Spleen (tissue), 11 donors: ENCODE data around the gene ORMDL1. TPM values are rescaled to one million over a fixed set of nuclear protein-coding genes. Genes with fewer than 3 reads are reported as not detected.

Source experiments
- DNase-seq: peaks from one replicate; pipeline ENCODE4 v3.0.0-alpha.2; 2020
- H3K27ac ChIP-seq, 8 donors: fragments of 200-600 bp; sonication (generic) in 7 of 8; 1 replicate in 4 of 8; 2 replicates in 4 of 8; pipeline versions ENCODE4 v1.5.0 to v1.8.0; 2016 to 2021; ENCODE audit warnings: inconsistent platforms in 4 of 8, mild to moderate bottlenecking in 4 of 8, moderate library complexity in 1 of 8
- H3K27me3 ChIP-seq, 7 donors: fragments of 200-600 bp; sonication (generic) in 6 of 7; replicated peaks in 1 of 7; 1 replicate in 4 of 7; 2 replicates in 3 of 7; pipeline versions ENCODE4 v1.5.0 to v1.8.0; 2016 to 2021; ENCODE audit warnings: inconsistent platforms in 3 of 7, mild to moderate bottlenecking in 1 of 7
- H3K36me3 ChIP-seq, 6 donors: fragments of 200-600 bp; sonication (generic) in 5 of 6; 1 replicate in 4 of 6; 2 replicates in 2 of 6; pipeline versions ENCODE4 v1.5.0 to v1.8.0; 2016 to 2021; ENCODE audit warnings: inconsistent platforms in 2 of 6
- H3K4me1 ChIP-seq, 6 donors: fragments of 200-600 bp; sonication (generic) in 5 of 6; 1 replicate in 3 of 6; 2 replicates in 3 of 6; pipeline versions ENCODE4 v1.5.0 to v1.8.0; 2016 to 2021; ENCODE audit warnings: inconsistent platforms in 3 of 6
- H3K4me3 ChIP-seq, 8 donors: fragments of 200-600 bp; sonication (generic) in 7 of 8; 1 replicate in 4 of 8; 2 replicates in 4 of 8; pipeline versions ENCODE4 v1.5.0 to v1.8.0; 2016 to 2021; ENCODE audit warnings: inconsistent platforms in 4 of 8, mild to moderate bottlenecking in 4 of 8, moderate library complexity in 2 of 8
- H3K9me3 ChIP-seq, 8 donors: fragments of 200-600 bp; sonication (generic) in 7 of 8; 1 replicate in 4 of 8; 2 replicates in 4 of 8; pipeline versions ENCODE4 v1.5.0 to v1.8.0; 2016 to 2021; ENCODE audit warnings: inconsistent platforms in 4 of 8
- CTCF ChIP-seq, 11 experiments: fragments of 200-600 bp in 7 of 11; fragments of 450-650 bp in 4 of 11; sonication (generic) in 4 of 11; IDR thresholded peaks in 8 of 11; conservative IDR thresholded peaks in 3 of 11; 1 replicate in 7 of 11; 2 replicates in 4 of 11; pipeline versions ENCODE4 v1.4.0 to v1.8.0; 2016 to 2021; ENCODE audit warnings: antibody characterized with exemption in 11 of 11, inconsistent platforms in 4 of 11, mild to moderate bottlenecking in 1 of 11
- POLR2A ChIP-seq, 3 donors: fragments of 450-650 bp; IDR thresholded peaks; one replicate each; pipeline ENCODE4 v1.5.1; 2017; ENCODE audit warnings: antibody characterized with exemption in 3 of 3, mild to moderate bottlenecking in 1 of 3
- POLR2AphosphoS5 ChIP-seq, 3 donors: sonication (generic); formaldehyde crosslinking; IDR thresholded peaks; one replicate each; pipeline ENCODE4 v1.5.1; 2017; ENCODE audit warnings: antibody characterized with exemption in 3 of 3
- WGBS, 5 donors: extraction: QIAGEN DNeasy Blood & Tissue Kit in 3 of 5; methylation state at CpG; one replicate each; pipeline versions ENCODE4 v1.1.5 to v1.1.7; 2013 to 2018; 5-methylcytosine and 5-hydroxymethylcytosine counted together
- intact Hi-C: fragments of 100-400 bp; cut with DNase I; formaldehyde crosslinking; loops from one replicate; pipeline ENCODE4 v1.15.0; 2023; ENCODE audit warnings: low total_unique reads
- polyA plus RNA-seq, 3 donors: library from polyadenylated mRNA; stranded (reverse); fragments of 200-250 nt; gene quantifications; one replicate each; pipeline ENCODE4 v1.2.1, GENCODE V29; 2013
- total RNA-seq, 7 donors: library from RNA; depleted of rRNA in 3 of 7; stranded (reverse); fragments of >200 nt in 3 of 7; fragmentation: NEBNext Ultra II Directional in 4 of 7; extraction: Animal tissue kit (Norgen Biotek cat#: 25700) in 4 of 7; gene quantifications; one replicate each; pipeline versions ENCODE4 v1.1.0 to v1.2.1, GENCODE V29; 2016 to 2021
- donor health status: healthy with polysubstance abuse.
- donor health status: DM: no; HTN: no; CAD: no; lungs with moderate emphysema.
- donor health status: DM: no; HTN: no; CAD: no.
- donor health status: Bipolar disorder and iron deficiency.
- donor health status: healthy.
- donor health status: DM: no; HTN: no; CAD: no.
- donor health status: DM: yes; HTN: yes; CAD: no.

Gene ORMDL1
- total and polyA plus RNA-seq, 10 donors = 61.9 to 276 (median 139) TPM

- no peak for DNase-seq
- intact Hi-C loops = no loop called here
- H3K27ac ChIP-seq = no peak overlapping the region
- H3K9me3 ChIP-seq = no peaks in the 10 kb centered on the region
- TF ChIP-seq CTCF (IDR thresholded peaks at IDR 0.05 in 8 of 11, conservative IDR thresholded peaks at IDR 0.05 in 3 of 11) = no peak
- no peak for TF ChIP-seq POLR2AphosphoS5 (IDR thresholded peaks at IDR 0.05)
- TF ChIP-seq POLR2A (IDR thresholded peaks at IDR 0.05) = no peak
- WGBS, 5 donors = 92 to 100% (median 97%) methylated on average over 1 of the region's 1 CpG
- peaks cover 0 to 18% (median 0%) of the 10 kb centered on the region in 6 donors for H3K4me1 ChIP-seq
- no peaks in the 10 kb centered on the region for H3K27me3 ChIP-seq
- H3K36me3 ChIP-seq = peaks cover 0 to 100% (median 70%) of the 10 kb centered on the region in 6 donors
- H3K4me3 ChIP-seq = no peak overlapping the region
Observed at GRCh38 chr2:189772212-189772611, 11.9 kb downstream of the ORMDL1 start.

- TF ChIP-seq CTCF (IDR thresholded peaks at IDR 0.05 in 8 of 11, conservative IDR thresholded peaks at IDR 0.05 in 3 of 11) (no peak), POLR2A (IDR thresholded peaks at IDR 0.05) (no peak), POLR2AphosphoS5 (IDR thresholded peaks at IDR 0.05) (no peak)
- Histone ChIP-seq H3K27me3 (no peaks in the 10 kb centered on the region), H3K4me1 (peaks cover 0 to 12% (median 0%) of the 10 kb centered on the region in 6 donors), H3K4me3 (no peak overlapping the region), H3K27ac (no peak overlapping the region), H3K9me3 (no peaks in the 10 kb centered on the region), H3K36me3 (peaks cover 0 to 98% (median 62%) of the 10 kb centered on the region in 6 donors)
- DNase-seq = no peak
- WGBS, 5 donors = 68 to 78% (median 74%) methylated on average over 6 of the region's 6 CpGs
- intact Hi-C loops = no loop called here
Observed at GRCh38 chr2:189770590-189771322, 13.4 kb downstream of the ORMDL1 start.

- Histone ChIP-seq H3K9me3 (no peaks in the 10 kb centered on the region), H3K27me3 (no peaks in the 10 kb centered on the region), H3K4me1 (peaks cover 8 to 26% (median 20%) of the 10 kb centered on the region in 6 donors), H3K36me3 (peaks cover 0 to 35% (median 10%) of the 10 kb centered on the region in 6 donors), H3K27ac (peak overlapping the region in 1 of 8 donors; percentile 93), H3K4me3 (peak overlapping the region in 1 of 8 donors; percentile 76)
- intact Hi-C loops = no loop called here
- 85 to 91% (median 86%) methylated on average over 4 of the region's 4 CpGs for WGBS, 5 donors
- TF ChIP-seq POLR2AphosphoS5 (IDR thresholded peaks at IDR 0.05) (no peak), CTCF (IDR thresholded peaks at IDR 0.05 in 8 of 11, conservative IDR thresholded peaks at IDR 0.05 in 3 of 11) (no peak), POLR2A (IDR thresholded peaks at IDR 0.05) (no peak)
- no peak for DNase-seq
Observed at GRCh38 chr2:189763908-189764661, 20.1 kb downstream of the ORMDL1 start.
